Activated CD4-positive, alpha-beta T cell treated with anti-CD3 and anti-CD28 coated beads, Interleukin-2, amount 10 ng/mL, durations not matched to agents 7 days and 5 days (primary cell): ENCODE measurements around the gene OXA1L. TPM values are rescaled to one million over a fixed set of nuclear protein-coding genes. Genes with fewer than 3 reads are reported as not detected.

Experiments
- CTCF ChIA-PET: fragments of 350-600 bp; sonication (Branson Sonifier 250); formaldehyde crosslinking; loops from one replicate; lab custom pipeline; 2021; ENCODE audit warnings: antibody characterized with exemption; lab: Charles Lee
- POLR2A ChIA-PET: fragments of 350-600 bp; sonication (Branson Sonifier 250); formaldehyde crosslinking; loops from one replicate; lab custom pipeline; 2021; ENCODE audit warnings: antibody characterized with exemption; lab: Charles Lee
- DNase-seq: peaks from one replicate; pipeline ENCODE4 v3.0.0-alpha.2; 2020
- H3K27ac Mint-ChIP-seq: one replicate; pipeline ENCODE4 v1.8.0; 2021; ENCODE audit warnings: mild to moderate bottlenecking, moderate library complexity, mixed read lengths
- H3K27me3 Mint-ChIP-seq: one replicate; pipeline ENCODE4 v1.8.0; 2021; ENCODE audit warnings: mixed read lengths
- H3K36me3 Mint-ChIP-seq: one replicate; pipeline ENCODE4 v1.8.0; 2021; ENCODE audit warnings: low read depth, mixed read lengths
- H3K4me1 Mint-ChIP-seq: one replicate; pipeline ENCODE4 v1.8.0; 2021; ENCODE audit warnings: mixed read lengths
- H3K4me3 Mint-ChIP-seq: one replicate; pipeline ENCODE4 v1.8.0; 2021; ENCODE audit warnings: mild to moderate bottlenecking, moderate library complexity, mixed read lengths
- H3K9me3 Mint-ChIP-seq: one replicate; pipeline ENCODE4 v1.8.0; 2021; ENCODE audit warnings: mixed read lengths
- total RNA-seq, 2 experiments: library from RNA; stranded (reverse); gene quantifications; one replicate each; pipeline ENCODE4 v1.2.3, GENCODE V29; 2021

Gene OXA1L
- total RNA-seq, 2 experiments from 2014 or later = 122 to 141 TPM

- Mint-ChIP-seq H3K27me3 (peaks cover 6% of the 10 kb centered on the region), H3K4me1 (peaks cover 3% of the 10 kb centered on the region), H3K36me3 (no peaks in the 10 kb centered on the region), H3K9me3 (no peaks in the 10 kb centered on the region), H3K27ac (no peak overlapping the region), H3K4me3 (no peak overlapping the region)
- ChIA-PET CTCF (interaction anchor here (0.7 to 1.9 kb wide), 6 partner anchors 10 to 252 kb away, joined by 3 to 5 read pairs (median 3); no protein-coding TSS in a partner anchor), POLR2A (no interaction called here)
- DNase-seq = no peak
These were observed 42.1 kb downstream of the OXA1L start for GRCh38 chr14:22808388-22809209.

GRCh38 chr14:22811722-22812121, 45.2 kb downstream of the OXA1L start:
- POLR2A ChIA-PET = no interaction called here
- no peak overlapping the region for H3K4me3 Mint-ChIP-seq
- no peak overlapping the region for H3K27ac Mint-ChIP-seq
- no peaks in the 10 kb centered on the region for H3K9me3 Mint-ChIP-seq
- peaks cover 6% of the 10 kb centered on the region for H3K27me3 Mint-ChIP-seq
- peaks cover 16% of the 10 kb centered on the region for H3K4me1 Mint-ChIP-seq
- H3K36me3 Mint-ChIP-seq = no peaks in the 10 kb centered on the region
- CTCF ChIA-PET = interaction anchor here (0.6 to 1.4 kb wide), 4 partner anchors 12 to 1008 kb away, joined by 3 to 5 read pairs (median 4); no protein-coding TSS in a partner anchor
- DNase-seq = no peak

- no peak for DNase-seq
- Mint-ChIP-seq H3K4me3 (no peak overlapping the region), H3K27me3 (peaks cover 4% of the 10 kb centered on the region), H3K4me1 (peaks cover 16% of the 10 kb centered on the region), H3K36me3 (no peaks in the 10 kb centered on the region), H3K27ac (no peak overlapping the region), H3K9me3 (no peaks in the 10 kb centered on the region)
- ChIA-PET CTCF (interaction anchor here (0.6 to 1.3 kb wide), 4 partner anchors 17 to 42 kb away, joined by 3 to 4 read pairs (median 4); partner anchors contain the start of gene MRPL52), POLR2A (no interaction called here)
These were observed 46.3 kb downstream of the OXA1L start for GRCh38 chr14:22812744-22813143.

GRCh38 chr14:22813145-22813544, 46.7 kb downstream of the OXA1L start:
- DNase-seq = no peak
- Mint-ChIP-seq H3K27me3 (peaks cover 3% of the 10 kb centered on the region), H3K27ac (no peak overlapping the region), H3K4me3 (no peak overlapping the region), H3K36me3 (no peaks in the 10 kb centered on the region), H3K4me1 (peaks cover 16% of the 10 kb centered on the region), H3K9me3 (no peaks in the 10 kb centered on the region)
- ChIA-PET POLR2A (no interaction called here), CTCF (interaction anchor here (0.6 to 1.1 kb wide), 3 partner anchors 17 to 42 kb away, joined by 3 to 4 read pairs (median 3); partner anchors contain the start of gene MRPL52)

GRCh38 chr14:22814373-22814772, 47.9 kb downstream of the OXA1L start:
- Mint-ChIP-seq H3K27me3 (no peaks in the 10 kb centered on the region), H3K27ac (no peak overlapping the region), H3K9me3 (no peaks in the 10 kb centered on the region), H3K36me3 (no peaks in the 10 kb centered on the region), H3K4me3 (no peak overlapping the region), H3K4me1 (peaks cover 23% of the 10 kb centered on the region)
- ChIA-PET POLR2A (no interaction called here), CTCF (interaction anchor here (0.7 to 2.3 kb wide), 4 partner anchors 9 to 257 kb away, joined by 3 to 11 read pairs (median 6); no protein-coding TSS in a partner anchor)
- DNase-seq = no peak

GRCh38 chr14:22814941-22815713, 48.6 kb downstream of the OXA1L start, which contains the start of gene SLC7A7:
Gene SLC7A7 (minus strand): TSS chr14:22815435. CDS start chr14:22813398, 2,037 bp downstream.
- no peak within 1 kb of the TSS for H3K4me3 Mint-ChIP-seq
- POLR2A ChIA-PET = interaction anchor here (0.7 kb wide), 1 partner anchor 110 kb away, joined by 3 read pairs; no protein-coding TSS in a partner anchor
- no peaks in the 10 kb centered on the region for H3K27me3 Mint-ChIP-seq
- no peak within 1 kb of the TSS for H3K27ac Mint-ChIP-seq
- no peaks in the 10 kb centered on the region for H3K9me3 Mint-ChIP-seq
- H3K36me3 Mint-ChIP-seq = no peaks in the 10 kb centered on the region
- DNase-seq = no peak
- H3K4me1 Mint-ChIP-seq = peaks cover 31% of the 10 kb centered on the region
- CTCF ChIA-PET = interaction anchor here (0.7 to 2.3 kb wide), 4 partner anchors 8 to 258 kb away, joined by 3 to 11 read pairs (median 6); no protein-coding TSS in a partner anchor

- H3K4me3 Mint-ChIP-seq = no peak overlapping the region
- no peaks in the 10 kb centered on the region for H3K36me3 Mint-ChIP-seq
- no peak for DNase-seq
- no peaks in the 10 kb centered on the region for H3K9me3 Mint-ChIP-seq
- H3K4me1 Mint-ChIP-seq = peaks cover 38% of the 10 kb centered on the region
- H3K27ac Mint-ChIP-seq = no peak overlapping the region
- H3K27me3 Mint-ChIP-seq = peaks cover 17% of the 10 kb centered on the region
- ChIA-PET POLR2A (no interaction called here), CTCF (interaction anchor here (0.7 to 2.2 kb wide), 9 partner anchors 10 to 1043 kb away, joined by 3 to 7 read pairs (median 3); no protein-coding TSS in a partner anchor)
These were observed 52.9 kb downstream of the OXA1L start for GRCh38 chr14:22819151-22819988.

GRCh38 chr14:22820731-22821130, 54.2 kb downstream of the OXA1L start:
- H3K4me3 Mint-ChIP-seq = no peak overlapping the region
- no peaks in the 10 kb centered on the region for H3K36me3 Mint-ChIP-seq
- CTCF ChIA-PET = interaction anchor here (1.3 to 10.6 kb wide), 3 partner anchors 32 to 250 kb away, joined by 3 to 91 read pairs (median 5); no protein-coding TSS in a partner anchor
- no peak for DNase-seq
- peaks cover 17% of the 10 kb centered on the region for H3K27me3 Mint-ChIP-seq
- POLR2A ChIA-PET = interaction anchor here (0.6 kb wide), 1 partner anchor 500 kb away, joined by 3 read pairs; no protein-coding TSS in a partner anchor
- no peak overlapping the region for H3K27ac Mint-ChIP-seq
- no peaks in the 10 kb centered on the region for H3K9me3 Mint-ChIP-seq
- H3K4me1 Mint-ChIP-seq = peaks cover 38% of the 10 kb centered on the region

GRCh38 chr14:22821193-22822015, 54.9 kb downstream of the OXA1L start:
- Mint-ChIP-seq H3K27ac (no peak overlapping the region), H3K36me3 (no peaks in the 10 kb centered on the region), H3K9me3 (no peaks in the 10 kb centered on the region), H3K27me3 (peaks cover 17% of the 10 kb centered on the region), H3K4me1 (peaks cover 35% of the 10 kb centered on the region), H3K4me3 (no peak overlapping the region)
- POLR2A ChIA-PET = interaction anchor here (0.6 kb wide), 1 partner anchor 499 kb away, joined by 3 read pairs; no protein-coding TSS in a partner anchor
- no peak for DNase-seq
- CTCF ChIA-PET = interaction anchor here (1.6 to 10.6 kb wide), 5 partner anchors 32 to 265 kb away, joined by 5 to 91 read pairs (median 11); partner anchors contain the start of gene REM2

- Mint-ChIP-seq H3K27me3 (peaks cover 17% of the 10 kb centered on the region), H3K4me3 (peak overlapping the region; percentile 22), H3K4me1 (peaks cover 35% of the 10 kb centered on the region), H3K27ac (no peak overlapping the region), H3K9me3 (no peaks in the 10 kb centered on the region), H3K36me3 (no peaks in the 10 kb centered on the region)
- CTCF ChIA-PET = interaction anchor here (0.7 to 10.6 kb wide), 19 partner anchors 7 to 266 kb away, joined by 3 to 91 read pairs (median 6); partner anchors contain the start of genes MMP14, OXA1L, REM2 and SLC7A7
- no peak for DNase-seq
- POLR2A ChIA-PET = interaction anchor here (0.8 kb wide), 1 partner anchor 36 kb away, joined by 3 read pairs; no protein-coding TSS in a partner anchor
These were observed 55.6 kb downstream of the OXA1L start for GRCh38 chr14:22822016-22822570.
